ENCODE results near the gene NPHP4. TPM values are rescaled to one million over a fixed set of nuclear protein-coding genes. Genes with fewer than 3 reads are reported as not detected.

NPHP4 gene
- total RNA-seq, 1 donor = 8.0 TPM

DNA sequence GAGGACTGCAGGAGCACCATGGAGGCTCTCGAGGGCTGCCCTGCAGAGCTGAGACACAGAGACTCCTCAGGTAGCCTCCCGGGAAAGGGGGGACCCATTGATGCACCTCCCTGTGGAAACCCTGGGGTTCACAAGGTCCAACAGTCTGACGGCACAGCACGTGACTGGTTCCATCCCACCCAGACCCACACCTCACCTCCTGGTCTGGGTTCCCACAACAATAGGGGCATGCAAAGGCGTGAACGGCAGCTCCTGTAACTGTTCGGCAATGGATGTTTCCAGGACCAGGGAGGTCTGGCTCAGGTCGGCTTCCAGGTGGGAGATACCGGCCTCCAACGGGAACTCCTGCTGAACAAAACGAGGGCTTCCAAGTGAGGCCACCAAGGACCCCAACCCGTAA lies 86.8 kb downstream of the NPHP4 start:
- Histone ChIP-seq H3K27me3 (ENCODE audit: insufficient read depth, low read length) (no peaks in the 10 kb centered on the region), H3K4me2 (ENCODE audit: insufficient read depth, low read length) (no peak overlapping the region), H3K4me1 (ENCODE audit: insufficient read depth, low read length) (no peaks in the 10 kb centered on the region), H2AFZ (ENCODE audit: low read length) (no peak overlapping the region), H3K9me3 (ENCODE audit: low read depth, low read length) (no peaks in the 10 kb centered on the region), H3K4me3 (ENCODE audit: insufficient read depth, low read length) (no peak overlapping the region), H3K36me3 (ENCODE audit: insufficient read depth, low read length) (peaks cover 5% of the 10 kb centered on the region), H3K27ac (ENCODE audit: low read depth, low read length) (no peak overlapping the region), H4K20me1 (ENCODE audit: insufficient read depth, low read length) (peaks cover 2% of the 10 kb centered on the region), H3K79me2 (ENCODE audit: insufficient read depth, low read length) (no peaks in the 10 kb centered on the region)
- TF ChIP-seq, protein P1, sequence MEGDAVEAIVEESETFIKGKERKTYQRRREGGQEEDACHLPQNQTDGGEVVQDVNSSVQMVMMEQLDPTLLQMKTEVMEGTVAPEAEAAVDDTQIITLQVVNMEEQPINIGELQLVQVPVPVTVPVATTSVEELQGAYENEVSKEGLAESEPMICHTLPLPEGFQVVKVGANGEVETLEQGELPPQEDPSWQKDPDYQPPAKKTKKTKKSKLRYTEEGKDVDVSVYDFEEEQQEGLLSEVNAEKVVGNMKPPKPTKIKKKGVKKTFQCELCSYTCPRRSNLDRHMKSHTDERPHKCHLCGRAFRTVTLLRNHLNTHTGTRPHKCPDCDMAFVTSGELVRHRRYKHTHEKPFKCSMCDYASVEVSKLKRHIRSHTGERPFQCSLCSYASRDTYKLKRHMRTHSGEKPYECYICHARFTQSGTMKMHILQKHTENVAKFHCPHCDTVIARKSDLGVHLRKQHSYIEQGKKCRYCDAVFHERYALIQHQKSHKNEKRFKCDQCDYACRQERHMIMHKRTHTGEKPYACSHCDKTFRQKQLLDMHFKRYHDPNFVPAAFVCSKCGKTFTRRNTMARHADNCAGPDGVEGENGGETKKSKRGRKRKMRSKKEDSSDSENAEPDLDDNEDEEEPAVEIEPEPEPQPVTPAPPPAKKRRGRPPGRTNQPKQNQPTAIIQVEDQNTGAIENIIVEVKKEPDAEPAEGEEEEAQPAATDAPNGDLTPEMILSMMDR (IDR thresholded peaks at IDR 0.05; ENCODE audit: extremely low read depth, low read depth, low read length) = no peak
- DNase-seq (ENCODE audit: insufficient read length, low spot score, missing footprints) = peak; percentile 39

DNA sequence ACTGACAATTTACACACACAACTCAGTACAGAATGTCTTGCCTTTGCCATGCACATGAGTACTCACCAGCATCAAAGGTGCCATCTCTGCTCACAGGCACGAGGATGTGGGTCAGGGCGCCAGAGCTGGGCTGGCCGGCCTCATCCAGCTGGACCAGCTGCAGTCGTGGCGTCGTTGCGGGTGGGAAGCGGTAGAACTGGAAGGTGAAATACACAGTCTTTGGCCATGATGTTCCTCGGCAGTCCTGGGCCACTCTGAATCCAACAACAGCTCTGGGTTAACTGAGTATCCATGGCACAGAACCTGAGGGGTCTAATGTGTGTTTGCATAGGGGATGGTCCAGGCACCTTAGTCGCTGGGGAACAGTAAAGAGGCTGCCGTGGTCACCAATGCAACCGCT lies 87.7 kb downstream of the NPHP4 start:
- DNase-seq (ENCODE audit: insufficient read length, low spot score, missing footprints) = no peak
- TF ChIP-seq, protein P1 (IDR thresholded peaks at IDR 0.05; ENCODE audit: extremely low read depth, low read depth, low read length) = no peak
- no peak overlapping the region for H3K4me2 ChIP-seq (ENCODE audit: insufficient read depth, low read length)
- H3K4me3 ChIP-seq (ENCODE audit: insufficient read depth, low read length) = no peak overlapping the region
- H2AFZ ChIP-seq (ENCODE audit: low read length) = no peak overlapping the region
- no peaks in the 10 kb centered on the region for H3K27me3 ChIP-seq (ENCODE audit: insufficient read depth, low read length)
- no peaks in the 10 kb centered on the region for H3K79me2 ChIP-seq (ENCODE audit: insufficient read depth, low read length)
- no peaks in the 10 kb centered on the region for H3K4me1 ChIP-seq (ENCODE audit: insufficient read depth, low read length)
- H3K27ac ChIP-seq (ENCODE audit: low read depth, low read length) = no peak overlapping the region
- peaks cover 2% of the 10 kb centered on the region for H4K20me1 ChIP-seq (ENCODE audit: insufficient read depth, low read length)
- no peaks in the 10 kb centered on the region for H3K9me3 ChIP-seq (ENCODE audit: low read depth, low read length)
- H3K36me3 ChIP-seq (ENCODE audit: insufficient read depth, low read length) = peaks cover 5% of the 10 kb centered on the region

DNA sequence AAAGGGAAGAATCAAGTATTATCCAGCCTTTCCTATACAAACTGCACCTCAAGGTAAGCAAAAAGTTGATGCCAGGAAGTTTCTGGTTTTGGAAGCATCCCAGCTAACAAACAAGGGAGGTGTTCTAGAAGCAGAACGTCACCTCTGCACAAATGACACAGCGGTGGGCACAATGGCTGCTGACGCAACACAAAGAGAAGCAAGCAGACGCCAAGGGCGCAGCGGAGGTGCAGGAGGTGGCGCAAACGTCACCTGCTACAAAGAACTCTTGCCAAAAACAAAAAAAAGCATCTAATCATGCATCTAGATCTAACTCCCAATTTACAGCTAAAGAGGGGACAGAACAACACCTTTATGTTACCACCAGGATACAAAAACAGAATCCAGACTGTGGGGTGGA lies 88.5 kb downstream of the NPHP4 start:
- no peak overlapping the region for H3K4me3 ChIP-seq (ENCODE audit: insufficient read depth, low read length)
- no peak overlapping the region for H2AFZ ChIP-seq (ENCODE audit: low read length)
- peaks cover 2% of the 10 kb centered on the region for H4K20me1 ChIP-seq (ENCODE audit: insufficient read depth, low read length)
- no peak overlapping the region for H3K4me2 ChIP-seq (ENCODE audit: insufficient read depth, low read length)
- peak; percentile 31 for DNase-seq (ENCODE audit: insufficient read length, low spot score, missing footprints)
- H3K79me2 ChIP-seq (ENCODE audit: insufficient read depth, low read length) = no peaks in the 10 kb centered on the region
- no peak overlapping the region for H3K27ac ChIP-seq (ENCODE audit: low read depth, low read length)
- peaks cover 5% of the 10 kb centered on the region for H3K36me3 ChIP-seq (ENCODE audit: insufficient read depth, low read length)
- no peaks in the 10 kb centered on the region for H3K9me3 ChIP-seq (ENCODE audit: low read depth, low read length)
- H3K4me1 ChIP-seq (ENCODE audit: insufficient read depth, low read length) = no peaks in the 10 kb centered on the region
- TF ChIP-seq, protein P1 (IDR thresholded peaks at IDR 0.05; ENCODE audit: extremely low read depth, low read depth, low read length) = no peak
- no peaks in the 10 kb centered on the region for H3K27me3 ChIP-seq (ENCODE audit: insufficient read depth, low read length)

DNA sequence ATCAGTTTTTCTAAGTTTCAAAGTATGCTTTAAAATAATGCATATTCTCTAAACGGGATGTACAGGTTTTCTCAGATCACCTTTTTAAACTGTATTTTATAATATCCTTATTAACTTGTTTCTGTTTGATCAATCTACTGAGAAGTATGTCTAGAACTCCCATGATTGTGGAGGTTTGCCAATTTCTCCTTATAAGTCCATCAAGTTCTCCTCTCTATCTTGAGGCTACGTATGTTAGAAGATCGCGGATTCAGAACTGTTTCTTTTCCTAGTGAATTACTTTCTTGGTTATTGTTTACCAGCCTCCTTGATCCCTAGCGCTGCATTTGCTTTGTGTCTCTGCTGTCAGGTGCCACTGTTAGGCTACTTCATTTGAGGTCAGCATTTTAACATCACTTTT lies 89.2 kb downstream of the NPHP4 start:
- Histone ChIP-seq H3K4me1 (ENCODE audit: insufficient read depth, low read length) (no peaks in the 10 kb centered on the region), H3K9me3 (ENCODE audit: low read depth, low read length) (no peaks in the 10 kb centered on the region), H3K4me3 (ENCODE audit: insufficient read depth, low read length) (no peak overlapping the region), H3K79me2 (ENCODE audit: insufficient read depth, low read length) (no peaks in the 10 kb centered on the region), H3K36me3 (ENCODE audit: insufficient read depth, low read length) (peaks cover 5% of the 10 kb centered on the region), H3K4me2 (ENCODE audit: insufficient read depth, low read length) (no peak overlapping the region), H2AFZ (ENCODE audit: low read length) (no peak overlapping the region), H3K27me3 (ENCODE audit: insufficient read depth, low read length) (no peaks in the 10 kb centered on the region), H4K20me1 (ENCODE audit: insufficient read depth, low read length) (peaks cover 2% of the 10 kb centered on the region), H3K27ac (ENCODE audit: low read depth, low read length) (no peak overlapping the region)
- DNase-seq (ENCODE audit: insufficient read length, low spot score, missing footprints) = peak; percentile 54
- TF ChIP-seq, protein P1 (IDR thresholded peaks at IDR 0.05; ENCODE audit: extremely low read depth, low read depth, low read length) = no peak
